MCF 10A (cell line): Measurements from ENCODE around the gene KCNH1. TPM values are rescaled to one million over a fixed set of nuclear protein-coding genes. Genes with fewer than 3 reads are reported as not detected.

Source experiments
- BruUV-seq: library from RNA; stranded (reverse); fragments of 400-500 nt; replicated peaks from 2 replicates; lab custom pipeline; 2021; lab: Mats Ljungman, UMichigan
- CTCF ChIA-PET: fragments of 300-600 bp; sonication (Branson Sonifier 250); formaldehyde crosslinking; extraction: SDS; loops from one replicate; lab custom pipeline; 2021; ENCODE audit warnings: antibody characterized with exemption, inconsistent platforms; lab: Yijun Ruan, JAX
- POLR2A ChIA-PET: fragments of 300-600, 350-650 bp; sonication (Branson Sonifier 250); formaldehyde crosslinking; extraction: SDS; loops from one replicate; lab custom pipeline; 2020; ENCODE audit warnings: antibody characterized with exemption, inconsistent platforms; lab: Yijun Ruan, JAX
- DNase-seq: peaks from one replicate; pipeline ENCODE4 v3.0.0-alpha.2; 2018; ENCODE audit not compliant: unreplicated experiment
- H3K27ac Mint-ChIP-seq: one replicate; pipeline ENCODE4 v1.8.0; 2022; ENCODE audit warnings: mild to moderate bottlenecking, low read depth, mixed read lengths; ENCODE audit not compliant: unreplicated experiment
- H3K27me3 Mint-ChIP-seq: one replicate; pipeline ENCODE4 v1.8.0; 2022; ENCODE audit warnings: mixed read lengths; ENCODE audit not compliant: insufficient read depth, unreplicated experiment
- H3K36me3 Mint-ChIP-seq: one replicate; pipeline ENCODE4 v1.8.0; 2022; ENCODE audit warnings: mild to moderate bottlenecking, moderate library complexity, mixed read lengths; ENCODE audit not compliant: insufficient read depth, unreplicated experiment
- H3K4me1 Mint-ChIP-seq: one replicate; pipeline ENCODE4 v1.8.0; 2022; ENCODE audit warnings: mixed read lengths; ENCODE audit not compliant: insufficient read depth, unreplicated experiment
- H3K4me3 Mint-ChIP-seq: one replicate; pipeline ENCODE4 v1.8.0; 2022; ENCODE audit warnings: mild to moderate bottlenecking, moderate library complexity, mixed read lengths; ENCODE audit not compliant: unreplicated experiment
- H3K9me3 Mint-ChIP-seq: one replicate; pipeline ENCODE4 v1.8.0; 2022; ENCODE audit warnings: mixed read lengths; ENCODE audit not compliant: unreplicated experiment
- CTCF ChIP-seq: fragments of 200-600 bp; IDR thresholded peaks from one replicate; pipeline ENCODE4 v1.8.0; 2022; ENCODE audit warnings: antibody characterized with exemption, mild to moderate bottlenecking; ENCODE audit not compliant: unreplicated experiment
- intact Hi-C: fragments of 100-400 bp; cut with micrococcal nuclease; formaldehyde crosslinking; loops from 2 replicates; pipeline ENCODE4 v1.14.1; 2022
- total RNA-seq: library from RNA; stranded (reverse); gene quantifications from 2 replicates; pipeline ENCODE4 v1.2.3, GENCODE V29; 2022

KCNH1 gene
- total RNA-seq, 1 experiment from 2014 or later, result 0.19 TPM

GRCh38 chr1:211033921-211034525 lies 99.9 kb downstream of the KCNH1 start:
- no TSS peak for BruUV-seq
- CTCF ChIA-PET, result interaction anchor here (0.8 to 1.0 kb wide), 3 partner anchors 10 to 98 kb away, joined by 3 to 4 read pairs (median 4); no protein-coding TSS in a partner anchor
- POLR2A ChIA-PET, result interaction anchor here (0.9 kb wide), 1 partner anchor 9 kb away, joined by 3 read pairs; no protein-coding TSS in a partner anchor
- Mint-ChIP-seq H3K4me3 (no peak overlapping the region), H3K4me1 (peaks cover 19% of the 10 kb centered on the region), H3K9me3 (no peaks in the 10 kb centered on the region), H3K27ac (no peak overlapping the region), H3K27me3 (no peaks in the 10 kb centered on the region), H3K36me3 (no peaks in the 10 kb centered on the region)
- no peak for TF ChIP-seq CTCF
- DNase-seq, result no peak
- intact Hi-C loops, result no loop called here

GRCh38 chr1:211024901-211025300 lies 109.0 kb downstream of the KCNH1 start:
- ChIA-PET POLR2A (interaction anchor here (0.6 to 1.1 kb wide), 5 partner anchors 10 to 898 kb away, joined by 3 to 4 read pairs (median 4); no protein-coding TSS in a partner anchor), CTCF (interaction anchor here (1.1 to 1.3 kb wide), 2 partner anchors 11 to 576 kb away, joined by 3 to 4 read pairs; no protein-coding TSS in a partner anchor)
- no peak overlapping the region for H3K27ac Mint-ChIP-seq
- DNase-seq, result no peak
- no TSS peak for BruUV-seq
- intact Hi-C loops, result no loop called here
- H3K9me3 Mint-ChIP-seq, result no peaks in the 10 kb centered on the region
- no peak overlapping the region for H3K4me3 Mint-ChIP-seq
- no peak for TF ChIP-seq CTCF
- H3K4me1 Mint-ChIP-seq, result no peaks in the 10 kb centered on the region
- H3K27me3 Mint-ChIP-seq, result peaks cover 6% of the 10 kb centered on the region
- no peaks in the 10 kb centered on the region for H3K36me3 Mint-ChIP-seq

DNA sequence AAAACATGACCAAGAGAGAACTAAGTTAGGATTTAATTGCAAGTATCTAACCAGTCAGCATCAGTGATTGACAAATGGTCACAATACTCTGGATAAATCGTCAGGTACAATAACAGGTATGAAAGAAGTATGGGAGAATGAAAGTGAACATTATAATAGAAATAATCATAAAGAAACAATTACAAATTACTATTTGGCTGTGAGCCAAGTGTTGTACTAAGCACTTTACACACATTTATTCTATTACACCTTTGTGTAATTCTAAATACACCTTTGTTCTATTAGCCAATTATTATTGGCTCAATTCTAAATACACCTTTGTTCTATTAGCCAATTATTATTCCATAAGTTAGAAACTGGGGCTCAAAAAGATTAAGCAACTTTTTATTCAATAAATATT lies 114.7 kb downstream of the KCNH1 start:
- TF ChIP-seq CTCF, result no peak
- H3K4me1 Mint-ChIP-seq, result peaks cover 12% of the 10 kb centered on the region
- H3K4me3 Mint-ChIP-seq, result no peak overlapping the region
- POLR2A ChIA-PET, result no interaction called here
- H3K36me3 Mint-ChIP-seq, result no peaks in the 10 kb centered on the region
- intact Hi-C loops, result no loop called here
- peaks cover 17% of the 10 kb centered on the region for H3K27me3 Mint-ChIP-seq
- DNase-seq, result no peak
- CTCF ChIA-PET, result no interaction called here
- no peak overlapping the region for H3K27ac Mint-ChIP-seq
- BruUV-seq, result no TSS peak
- no peaks in the 10 kb centered on the region for H3K9me3 Mint-ChIP-seq

DNA sequence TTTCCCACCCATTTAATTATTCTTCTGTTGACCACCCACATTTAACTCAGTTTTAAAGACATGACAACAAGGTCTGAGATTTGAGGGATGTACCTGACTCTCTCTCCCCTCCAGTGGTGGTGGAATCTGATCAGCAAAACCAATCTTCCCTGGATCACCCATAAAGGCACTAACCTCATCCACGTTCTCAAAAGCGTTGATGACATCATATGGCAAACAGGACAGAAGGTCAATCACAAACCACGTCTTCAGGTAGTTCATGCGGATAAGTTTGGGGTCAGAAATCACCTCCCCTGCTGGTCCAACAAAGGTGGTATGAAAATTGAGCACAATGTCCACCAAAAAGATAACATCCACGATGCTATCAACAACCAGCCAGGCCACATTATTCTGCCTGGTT lies 115.3 kb downstream of the KCNH1 start:
- H3K27ac Mint-ChIP-seq, result no peak overlapping the region
- DNase-seq, result no peak
- peaks cover 23% of the 10 kb centered on the region for H3K27me3 Mint-ChIP-seq
- intact Hi-C loops, result no loop called here
- no TSS peak for BruUV-seq
- no peaks in the 10 kb centered on the region for H3K36me3 Mint-ChIP-seq
- no peak overlapping the region for H3K4me3 Mint-ChIP-seq
- ChIA-PET POLR2A (no interaction called here), CTCF (no interaction called here)
- peaks cover 12% of the 10 kb centered on the region for H3K4me1 Mint-ChIP-seq
- no peak for TF ChIP-seq CTCF
- H3K9me3 Mint-ChIP-seq, result no peaks in the 10 kb centered on the region
